D341Med (cell line): ENCODE results near the gene BHMT2.

Experiments
- DNase-seq: peaks from one replicate; pipeline ENCODE4 v3.0.0; 2012; ENCODE audit warnings: low spot score

Gene BHMT2

GRCh38 chr5:79070350-79070667, 742 bp downstream of the BHMT2 start:
- DNase-seq = no peak

DNA sequence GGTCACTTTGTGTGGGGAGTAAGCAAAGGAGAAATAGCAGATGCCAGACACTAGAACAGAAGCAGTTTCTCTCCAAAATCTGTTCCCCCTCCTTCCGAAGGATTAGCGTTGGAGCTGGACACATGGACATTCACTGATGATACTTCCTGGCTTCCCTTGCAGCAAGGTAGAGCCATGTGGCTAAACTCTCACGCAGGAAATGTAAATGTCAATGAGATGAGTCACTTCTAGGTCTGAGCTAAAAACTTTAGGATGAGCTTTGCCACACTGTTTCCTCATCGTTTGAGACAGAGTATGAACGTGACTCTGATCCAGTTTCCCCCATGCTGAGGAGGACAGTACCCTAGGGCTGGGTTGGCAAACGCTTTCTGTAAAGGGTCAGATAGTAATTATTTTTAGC, 5.1 kb downstream of the BHMT2 start:
- DNase-seq = no peak

DNA sequence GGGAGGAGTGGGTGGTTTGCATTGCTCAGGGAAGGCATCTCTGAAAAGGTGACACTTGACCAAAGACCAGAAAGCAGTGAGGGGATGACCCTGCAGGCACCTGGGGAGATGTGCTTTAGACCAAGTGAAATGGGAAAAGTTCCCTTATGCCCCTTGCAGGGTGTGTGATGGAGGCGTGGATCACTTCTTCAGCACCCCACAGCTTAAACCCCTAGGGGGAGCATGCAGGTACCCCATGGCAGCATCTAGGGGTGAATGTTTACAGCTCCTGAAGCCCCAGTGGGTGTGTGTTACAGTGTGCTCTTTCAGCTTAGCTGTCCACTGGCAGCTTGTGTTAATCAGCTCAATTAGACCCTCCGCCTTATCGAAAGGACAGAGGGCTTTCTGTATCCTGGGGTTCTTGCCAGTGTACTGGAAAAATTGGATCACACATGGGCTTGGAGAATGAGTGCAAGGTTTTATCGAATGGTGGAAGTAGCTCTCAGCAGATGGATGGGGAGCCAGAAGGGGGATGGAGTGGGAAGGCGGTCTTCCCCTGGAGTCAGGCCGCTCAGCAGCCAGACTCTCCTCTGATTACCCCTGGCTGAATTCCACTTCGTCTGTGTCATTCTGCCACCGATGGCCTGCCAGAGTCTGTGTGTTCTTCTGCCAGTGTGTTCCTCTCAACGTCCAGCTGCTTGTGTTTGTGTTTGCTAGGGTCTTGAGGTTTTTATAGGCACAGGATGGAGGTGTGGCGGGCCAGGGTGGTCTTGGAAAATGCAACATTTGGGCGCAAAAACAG, 6.3 kb downstream of the BHMT2 start:
- DNase-seq = no peak

DNA sequence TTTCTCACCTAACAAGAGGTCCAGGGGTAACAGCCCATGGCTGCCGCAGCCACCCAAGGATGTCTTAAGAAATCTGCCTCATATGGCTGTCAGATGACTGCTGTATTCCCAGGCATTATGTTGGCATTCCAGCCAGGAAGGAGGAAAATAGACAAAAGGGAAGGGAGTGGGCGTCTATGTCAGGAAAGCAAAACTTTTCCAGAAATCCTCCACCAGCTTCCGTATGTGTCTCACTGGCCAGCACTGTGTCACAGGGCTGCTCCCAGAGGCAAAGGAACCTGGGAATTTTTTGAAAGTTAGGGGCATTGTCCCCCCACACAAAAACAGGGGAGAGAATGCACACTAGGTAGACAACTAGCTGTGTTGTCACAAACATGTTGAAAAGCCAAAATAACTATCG, 7.3 kb downstream of the BHMT2 start:
- DNase-seq = no peak

- DNase-seq = no peak
Measured at GRCh38 chr5:79077680-79078365, 8.3 kb downstream of the BHMT2 start.

GRCh38 chr5:79080804-79081203, 11.2 kb downstream of the BHMT2 start:
- no peak for DNase-seq

GRCh38 chr5:79081779-79082178, 12.2 kb downstream of the BHMT2 start:
- no peak for DNase-seq

GRCh38 chr5:79086116-79086515, 16.5 kb downstream of the BHMT2 start:
- DNase-seq = no peak

DNA sequence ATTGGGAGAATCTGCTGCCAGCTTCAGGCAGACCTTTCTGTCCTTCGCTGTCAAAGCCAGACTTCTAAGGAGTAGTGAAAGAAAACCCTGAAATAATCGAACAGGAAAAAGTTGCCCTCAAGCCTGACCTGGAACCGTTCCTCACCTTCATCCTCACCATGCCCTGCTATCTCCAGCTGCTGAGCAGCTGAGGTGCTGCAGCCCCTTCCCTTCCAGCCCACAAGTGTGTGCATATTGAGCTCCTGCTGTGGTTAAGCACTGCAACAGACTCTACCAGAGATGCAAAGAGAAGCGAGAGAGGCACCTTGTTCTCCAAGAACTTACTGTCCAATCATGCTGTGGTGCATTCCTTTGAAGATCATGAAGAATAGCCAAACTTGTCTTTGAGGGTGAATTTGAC, 18.9 kb downstream of the BHMT2 start:
- no peak for DNase-seq

DNA sequence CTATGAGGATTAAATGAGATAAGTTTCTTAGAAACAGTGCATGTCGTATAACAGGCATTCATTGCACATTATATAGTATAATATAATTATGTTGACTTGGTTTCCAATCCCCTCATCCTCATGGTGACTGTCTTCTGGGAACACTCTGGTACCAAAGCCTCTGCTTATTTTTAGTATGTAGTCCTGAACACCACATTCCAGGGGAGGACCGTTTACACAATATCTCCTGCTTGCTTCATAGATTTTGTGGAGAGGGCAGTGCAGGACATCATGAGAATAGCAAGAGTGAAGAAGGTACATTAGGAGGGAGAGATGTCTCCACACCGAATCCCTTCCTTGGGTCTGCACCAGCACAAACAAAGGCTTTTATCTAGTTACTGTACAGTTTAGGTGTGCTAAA, 21.5 kb downstream of the BHMT2 start:
- DNase-seq = no peak

- DNase-seq = peak; percentile 70
Measured at GRCh38 chr5:79093762-79094161, 24.2 kb downstream of the BHMT2 start.

- no peak for DNase-seq
Measured at GRCh38 chr5:79105868-79106267, 36.3 kb downstream of the BHMT2 start.

GRCh38 chr5:79107020-79107796, 37.6 kb downstream of the BHMT2 start:
- DNase-seq = no peak

- DNase-seq = no peak
Measured at GRCh38 chr5:79108086-79108485, 38.5 kb downstream of the BHMT2 start.

- DNase-seq = no peak
Measured at GRCh38 chr5:79108792-79109191, 39.2 kb downstream of the BHMT2 start.

DNA sequence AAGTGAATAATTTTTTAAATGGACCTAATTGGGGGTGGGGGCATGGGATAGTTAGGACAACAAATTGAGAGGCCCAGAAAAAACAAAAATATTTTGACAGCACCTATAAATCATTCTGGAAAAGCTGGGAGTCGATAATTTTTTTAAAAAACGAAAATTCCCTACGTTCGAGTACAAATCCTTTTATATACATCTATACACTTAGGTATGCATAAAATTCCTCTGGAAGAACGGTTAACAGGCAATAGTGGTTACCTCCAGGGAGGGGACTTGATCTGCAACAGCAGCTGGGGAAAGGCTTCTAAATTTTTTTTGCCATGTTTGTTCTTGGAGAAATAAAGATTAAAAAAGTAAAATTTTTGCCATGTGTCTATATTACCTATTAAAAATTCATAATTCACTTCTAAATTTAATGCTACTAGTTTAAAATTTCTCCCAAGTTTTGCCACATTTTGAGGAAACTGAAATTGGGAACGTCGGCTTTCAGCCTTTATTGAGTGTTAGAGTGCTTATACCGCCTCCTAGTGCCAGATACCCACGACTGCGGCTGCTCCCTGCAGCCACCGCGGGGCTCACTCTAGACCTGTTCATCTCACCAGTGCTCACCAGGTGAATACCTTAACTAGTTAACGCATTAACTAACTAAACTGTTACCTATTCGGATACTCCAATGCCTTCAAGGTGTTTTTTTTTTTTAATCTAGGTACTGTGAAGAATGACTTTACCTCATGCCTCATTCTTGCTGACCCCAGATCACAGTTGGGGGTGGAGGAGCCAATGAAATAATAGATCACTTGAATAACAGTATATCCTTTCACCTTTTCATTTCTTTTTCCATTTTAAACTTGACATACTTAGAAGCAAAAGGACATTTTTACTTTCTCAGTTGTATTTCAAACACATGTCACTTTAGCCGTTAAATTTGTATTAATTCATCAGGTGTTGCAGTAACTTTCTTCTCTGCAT, 40.2 kb downstream of the BHMT2 start:
- peak; percentile 71 for DNase-seq

DNA sequence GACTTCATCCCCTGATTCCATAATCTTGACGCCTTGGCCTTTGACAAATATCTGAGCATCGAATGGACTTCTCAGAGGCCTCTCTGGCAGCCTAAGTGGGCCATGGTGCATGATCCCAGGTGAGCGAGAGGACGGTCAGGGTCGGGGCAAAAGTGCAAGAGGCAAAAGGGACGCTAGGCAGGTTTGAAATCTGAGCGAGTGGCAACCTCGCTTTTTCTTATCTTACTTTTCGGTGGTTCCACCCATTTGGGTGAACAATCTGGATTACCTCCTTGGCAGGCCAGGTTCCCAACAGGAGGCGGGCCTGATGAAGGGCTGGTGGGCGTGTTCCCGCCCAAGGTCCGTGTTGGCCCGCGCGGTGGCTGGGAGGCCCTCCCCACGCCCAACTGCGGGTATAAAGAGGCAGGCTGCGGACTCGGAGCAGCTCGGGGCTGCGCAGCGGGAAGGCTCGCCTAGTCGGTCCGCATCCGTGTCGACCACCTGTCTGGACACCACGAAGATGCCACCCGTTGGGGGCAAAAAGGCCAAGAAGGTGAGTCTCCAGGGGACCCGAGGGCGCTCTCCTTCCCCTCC, 41.9 kb downstream of the BHMT2 start, which contains the start of gene BHMT:
BHMT (plus strand) TSS at position 423 of the 573 bp plus-strand sequence; CDS start at position 500, 77 bp downstream.
- no peak for DNase-seq

DNA sequence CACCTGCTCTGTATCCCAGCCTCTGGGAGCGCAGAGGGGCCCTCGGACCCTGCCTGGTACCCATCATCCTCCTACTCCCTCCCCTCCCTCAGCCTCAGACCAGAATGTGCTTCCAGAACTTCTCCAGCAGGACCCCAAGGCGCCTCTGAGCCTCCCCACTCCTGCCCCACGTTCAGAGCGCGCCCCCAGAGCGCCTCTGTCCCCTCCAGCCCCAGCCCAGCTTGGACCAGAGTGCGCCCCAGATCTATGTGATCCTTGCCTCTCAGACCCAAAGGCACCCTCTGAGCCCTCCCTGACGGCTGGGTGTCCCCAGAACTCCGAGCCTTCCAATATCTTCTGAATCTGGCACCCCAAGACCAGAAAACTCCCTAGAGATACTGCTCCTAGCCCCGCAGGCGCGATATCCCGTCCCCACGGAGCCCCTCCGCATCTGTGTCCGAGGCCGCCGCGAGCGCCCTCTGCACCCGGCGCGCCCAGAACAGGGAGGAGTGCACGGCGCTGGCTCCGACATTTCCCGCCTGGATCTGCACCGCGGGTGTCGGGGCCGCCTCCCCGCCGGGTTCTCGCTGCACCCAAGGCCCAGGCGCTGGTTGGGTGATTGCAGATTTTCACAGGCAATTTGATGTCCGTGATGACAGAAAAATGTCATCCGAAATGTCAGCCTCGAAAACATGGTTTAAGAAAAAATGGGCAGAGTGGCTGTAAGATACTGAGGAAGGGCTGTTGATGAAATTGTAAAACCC, 42.6 kb downstream of the BHMT2 start:
- no peak for DNase-seq

GRCh38 chr5:79112703-79113058, 43.1 kb downstream of the BHMT2 start:
- no peak for DNase-seq

DNA sequence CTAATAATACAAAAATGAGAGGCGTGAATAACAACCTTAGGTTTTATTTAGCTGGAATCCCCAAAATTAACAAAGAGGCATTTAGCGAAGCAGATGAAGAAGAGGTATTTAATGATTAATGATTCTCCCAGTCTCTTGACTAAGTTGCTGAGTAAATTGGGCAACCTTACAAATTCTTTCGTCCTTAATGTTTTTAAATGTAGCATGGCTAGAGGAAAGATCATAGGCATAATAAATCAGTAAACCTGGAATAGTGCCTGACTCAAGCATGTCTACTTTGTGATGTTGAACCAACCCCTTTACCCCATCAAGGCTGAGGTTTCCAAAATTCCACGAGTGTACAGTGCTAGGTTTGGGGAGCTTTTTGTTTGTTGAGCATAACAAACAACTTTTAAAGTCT, 49.9 kb downstream of the BHMT2 start:
- no peak for DNase-seq

DNA sequence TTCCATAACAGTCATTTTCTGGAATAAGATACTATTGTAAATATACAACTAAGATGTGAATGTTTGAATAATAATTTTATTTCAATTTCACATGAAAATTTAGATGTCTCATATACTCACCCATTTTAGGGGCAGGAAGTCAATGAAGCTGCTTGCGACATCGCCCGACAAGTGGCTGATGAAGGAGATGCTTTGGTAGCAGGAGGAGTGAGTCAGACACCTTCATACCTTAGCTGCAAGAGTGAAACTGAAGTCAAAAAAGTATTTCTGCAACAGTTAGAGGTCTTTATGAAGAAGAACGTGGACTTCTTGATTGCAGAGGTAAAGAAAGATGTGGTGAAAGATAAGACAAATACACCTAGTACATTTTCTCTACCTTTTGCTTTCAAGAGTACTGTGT, 50.7 kb downstream of the BHMT2 start:
- DNase-seq = no peak
